Measurements from ENCODE around the gene GRIA4.
A peak's percentile ranks its signal among the peaks of the same experiment; 100 is the strongest.

The GRIA4 gene

DNA sequence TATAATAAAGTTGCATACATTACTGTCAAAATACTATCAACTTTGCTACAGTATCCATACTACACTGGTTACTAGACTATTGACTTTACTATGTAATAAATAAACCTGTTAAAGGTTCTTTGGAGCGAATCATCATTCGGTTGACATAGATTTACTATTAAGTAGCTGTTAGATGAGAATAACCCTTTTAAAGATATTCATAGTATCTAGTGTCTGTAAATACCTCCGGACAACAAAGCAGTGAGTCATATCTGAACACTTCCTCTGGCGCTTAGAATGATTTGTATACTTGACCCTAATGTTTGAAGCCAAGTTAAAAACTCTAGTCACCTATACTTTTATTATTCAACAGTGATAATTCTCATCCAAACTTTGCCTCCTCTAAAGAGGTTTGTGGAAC, 327.5 kb downstream of the GRIA4 start:
- H3K4me3 ChIP-seq (ENCODE audit: low read depth, low read length): no peak overlapping the region
- TF ChIP-seq, protein P1, sequence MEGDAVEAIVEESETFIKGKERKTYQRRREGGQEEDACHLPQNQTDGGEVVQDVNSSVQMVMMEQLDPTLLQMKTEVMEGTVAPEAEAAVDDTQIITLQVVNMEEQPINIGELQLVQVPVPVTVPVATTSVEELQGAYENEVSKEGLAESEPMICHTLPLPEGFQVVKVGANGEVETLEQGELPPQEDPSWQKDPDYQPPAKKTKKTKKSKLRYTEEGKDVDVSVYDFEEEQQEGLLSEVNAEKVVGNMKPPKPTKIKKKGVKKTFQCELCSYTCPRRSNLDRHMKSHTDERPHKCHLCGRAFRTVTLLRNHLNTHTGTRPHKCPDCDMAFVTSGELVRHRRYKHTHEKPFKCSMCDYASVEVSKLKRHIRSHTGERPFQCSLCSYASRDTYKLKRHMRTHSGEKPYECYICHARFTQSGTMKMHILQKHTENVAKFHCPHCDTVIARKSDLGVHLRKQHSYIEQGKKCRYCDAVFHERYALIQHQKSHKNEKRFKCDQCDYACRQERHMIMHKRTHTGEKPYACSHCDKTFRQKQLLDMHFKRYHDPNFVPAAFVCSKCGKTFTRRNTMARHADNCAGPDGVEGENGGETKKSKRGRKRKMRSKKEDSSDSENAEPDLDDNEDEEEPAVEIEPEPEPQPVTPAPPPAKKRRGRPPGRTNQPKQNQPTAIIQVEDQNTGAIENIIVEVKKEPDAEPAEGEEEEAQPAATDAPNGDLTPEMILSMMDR (IDR thresholded peaks at IDR 0.05; ENCODE audit: low read depth, low read length, missing control alignments): no peak
- DNase-seq (ENCODE audit: low read depth): peak; percentile 28
- in situ Hi-C loops (cut with HindIII; ENCODE audit: low sequenced_read_pairs): no loop called here

GRCh38 chr11:105937738-105938137, 327.9 kb downstream of the GRIA4 start:
- H3K4me3 ChIP-seq (ENCODE audit: low read depth, low read length): no peak overlapping the region
- TF ChIP-seq, protein P1 (IDR thresholded peaks at IDR 0.05; ENCODE audit: low read depth, low read length, missing control alignments): no peak
- DNase-seq (ENCODE audit: low read depth): peak; percentile 46
- in situ Hi-C loops (cut with HindIII; ENCODE audit: low sequenced_read_pairs): no loop called here

- H3K4me3 ChIP-seq (ENCODE audit: low read depth, low read length): no peak overlapping the region
- DNase-seq (ENCODE audit: low read depth): no peak
- in situ Hi-C loops (cut with HindIII; ENCODE audit: low sequenced_read_pairs): no loop called here
- TF ChIP-seq, protein P1 (IDR thresholded peaks at IDR 0.05; ENCODE audit: low read depth, low read length, missing control alignments): no peak
Measured at GRCh38 chr11:105942921-105943320, 333.0 kb downstream of the GRIA4 start.

GRCh38 chr11:105948918-105949590, 339.2 kb downstream of the GRIA4 start:
- TF ChIP-seq, protein P1 (IDR thresholded peaks at IDR 0.05; ENCODE audit: low read depth, low read length, missing control alignments): no peak
- in situ Hi-C loops (cut with HindIII; ENCODE audit: low sequenced_read_pairs): no loop called here
- DNase-seq (ENCODE audit: low read depth): no peak
- no peak overlapping the region for H3K4me3 ChIP-seq (ENCODE audit: low read depth, low read length)

- TF ChIP-seq, protein P1 (IDR thresholded peaks at IDR 0.05; ENCODE audit: low read depth, low read length, missing control alignments): no peak
- H3K4me3 ChIP-seq (ENCODE audit: low read depth, low read length): no peak overlapping the region
- in situ Hi-C loops (cut with HindIII; ENCODE audit: low sequenced_read_pairs): no loop called here
- DNase-seq (ENCODE audit: low read depth): no peak
Measured at GRCh38 chr11:105953886-105954285, 344.0 kb downstream of the GRIA4 start.

GRCh38 chr11:105960252-105961245, 350.7 kb downstream of the GRIA4 start:
- in situ Hi-C loops (cut with HindIII; ENCODE audit: low sequenced_read_pairs): no loop called here
- TF ChIP-seq, protein P1 (IDR thresholded peaks at IDR 0.05; ENCODE audit: low read depth, low read length, missing control alignments): no peak
- H3K4me3 ChIP-seq (ENCODE audit: low read depth, low read length): no peak overlapping the region
- DNase-seq (ENCODE audit: low read depth): no peak
